Measurements from ENCODE around the gene ATP9A.
"Not testable (repeated sequence)": the region's sequence is repeated elsewhere in the genome, so short reads cannot be mapped to it uniquely, and the experiment has no call there.

The ATP9A gene

DNA sequence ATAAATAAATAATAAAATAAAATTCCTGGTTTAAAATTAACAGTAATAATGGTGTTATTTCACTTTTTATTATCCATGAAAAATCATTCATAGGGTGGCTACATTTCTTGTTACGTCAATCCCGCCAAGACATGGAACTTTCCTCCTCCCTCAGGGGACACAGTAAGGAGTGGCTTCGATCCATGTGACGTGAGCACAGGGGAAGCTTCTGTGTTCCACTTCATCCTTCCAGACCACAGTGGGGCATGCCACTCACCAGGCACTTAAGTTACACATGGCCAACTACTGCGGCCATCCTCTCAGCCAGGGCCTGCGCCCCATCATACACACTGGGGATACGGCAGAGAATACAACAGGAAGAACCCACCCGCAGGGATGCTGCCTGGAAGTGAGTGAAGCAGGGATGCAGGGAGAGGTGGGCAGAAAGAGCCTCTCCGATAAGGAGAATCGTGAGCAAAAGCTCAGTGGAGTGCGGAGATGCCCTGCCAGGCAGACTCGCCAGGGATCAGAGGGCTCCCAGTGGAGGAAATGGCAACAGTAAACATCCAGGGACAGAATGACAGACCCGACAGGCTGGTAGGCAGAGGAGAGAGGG is 75.3 kb downstream of the ATP9A start:
- DNase-seq (ENCODE audit: low spot score) = no peak

DNA sequence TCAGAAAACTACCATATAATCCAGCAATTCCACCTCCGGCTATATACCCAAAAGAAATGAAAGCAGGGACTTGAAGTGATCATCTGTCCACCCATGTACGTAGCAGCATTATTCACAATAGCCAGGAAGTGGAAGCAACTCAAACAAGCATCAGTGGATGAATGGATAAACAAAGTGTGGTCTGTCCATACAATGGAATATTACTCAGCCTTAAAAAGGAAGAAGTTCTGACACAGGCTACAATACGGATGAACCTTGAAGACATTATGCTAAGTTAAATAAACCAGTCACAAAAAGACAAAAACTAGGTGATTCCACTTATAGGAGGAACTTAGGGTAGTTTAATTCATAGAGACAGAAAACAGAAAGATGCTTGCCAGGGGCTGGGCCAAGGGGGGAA is 76.5 kb downstream of the ATP9A start:
- no peak for DNase-seq (ENCODE audit: low spot score)

DNA sequence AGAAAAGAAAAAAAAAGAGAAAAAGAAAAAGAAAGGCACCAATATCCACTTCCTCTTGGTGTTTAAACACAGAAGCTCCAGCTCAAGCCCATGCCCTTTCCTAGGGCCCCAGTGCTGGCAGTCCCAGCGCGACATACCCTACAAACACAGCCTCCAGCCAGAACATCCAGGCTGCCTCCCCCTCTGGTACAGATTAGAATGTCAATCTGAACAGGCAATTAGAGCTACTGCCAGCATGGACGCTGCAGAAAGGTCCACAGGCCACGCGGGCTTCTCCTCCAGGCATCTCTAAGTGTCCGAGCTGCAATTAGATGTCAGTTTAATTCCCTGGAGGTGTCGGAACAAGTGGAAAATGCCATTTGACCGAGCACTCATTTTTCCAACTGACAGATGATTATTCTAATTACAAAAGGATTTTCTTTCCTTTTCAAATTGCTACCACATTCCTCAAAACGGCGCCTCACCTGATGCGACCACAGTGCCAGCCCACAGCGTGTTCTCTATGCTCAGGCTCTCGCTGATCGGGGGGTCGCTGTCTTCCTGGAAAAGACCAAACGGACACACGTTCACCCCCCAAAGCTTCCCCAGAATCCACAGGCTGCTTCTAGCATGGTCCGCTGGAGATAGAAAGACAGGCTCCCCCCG is 79.5 kb downstream of the ATP9A start:
- DNase-seq (ENCODE audit: low spot score) = no peak

DNA sequence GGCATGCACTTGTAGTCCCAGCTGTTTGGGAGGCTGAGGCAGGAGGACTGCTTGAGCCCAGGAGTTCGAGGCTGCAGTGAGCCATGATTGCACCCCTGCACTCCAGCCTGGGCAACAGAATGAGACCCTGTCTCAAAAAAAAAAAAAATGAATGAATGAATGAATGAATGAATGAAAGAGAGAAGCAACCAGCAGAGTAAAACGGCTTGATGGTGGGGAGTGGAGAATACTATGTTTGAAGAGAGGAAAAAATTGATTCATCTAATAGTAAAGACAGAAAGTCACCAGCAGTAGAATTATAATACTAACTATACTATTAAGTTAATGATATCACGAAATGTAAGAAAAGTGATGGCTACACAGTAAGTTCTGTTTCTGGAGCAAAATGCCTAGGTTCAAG is 80.6 kb downstream of the ATP9A start:
- no peak for DNase-seq (ENCODE audit: low spot score)

DNA sequence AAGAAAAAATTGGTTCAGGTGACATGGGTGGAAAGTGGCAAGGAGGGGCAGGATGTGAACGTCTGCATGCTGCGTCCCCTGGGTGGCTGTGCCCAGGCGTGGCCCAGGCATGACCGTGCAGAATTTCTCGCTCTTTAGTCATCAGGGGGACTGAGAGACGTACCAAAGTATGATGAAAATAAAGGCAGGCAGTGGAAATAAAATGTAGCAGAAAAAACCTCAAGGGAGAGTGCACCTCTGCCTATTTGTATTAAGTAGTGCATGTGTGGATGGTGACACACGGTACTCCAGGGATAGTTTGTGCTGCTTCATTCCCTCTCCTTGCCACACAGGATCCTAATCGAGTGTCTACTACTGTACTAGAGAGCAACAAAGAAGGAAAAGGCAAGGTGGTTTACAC is 81.1 kb downstream of the ATP9A start:
- no peak for DNase-seq (ENCODE audit: low spot score)

DNA sequence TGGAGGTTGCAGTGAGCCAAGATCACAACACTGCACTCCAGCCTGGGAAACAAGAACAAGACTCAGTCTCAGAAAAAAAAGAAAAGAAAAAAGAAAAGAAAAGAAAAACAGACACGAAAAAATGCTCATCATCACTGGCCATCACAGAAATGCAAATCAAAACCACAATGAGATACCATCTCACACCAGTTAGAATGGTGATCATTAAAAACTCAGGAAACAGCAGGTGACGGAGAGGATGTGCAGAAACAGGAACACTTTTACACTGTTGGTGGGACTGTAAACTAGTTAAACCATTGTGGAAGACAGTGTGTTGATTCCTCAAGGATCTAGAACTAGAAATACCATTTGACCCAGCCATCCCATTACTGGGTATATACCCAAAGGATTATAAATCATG is 82.7 kb downstream of the ATP9A start:
- not testable (repeated sequence) for DNase-seq (ENCODE audit: low spot score)

DNA sequence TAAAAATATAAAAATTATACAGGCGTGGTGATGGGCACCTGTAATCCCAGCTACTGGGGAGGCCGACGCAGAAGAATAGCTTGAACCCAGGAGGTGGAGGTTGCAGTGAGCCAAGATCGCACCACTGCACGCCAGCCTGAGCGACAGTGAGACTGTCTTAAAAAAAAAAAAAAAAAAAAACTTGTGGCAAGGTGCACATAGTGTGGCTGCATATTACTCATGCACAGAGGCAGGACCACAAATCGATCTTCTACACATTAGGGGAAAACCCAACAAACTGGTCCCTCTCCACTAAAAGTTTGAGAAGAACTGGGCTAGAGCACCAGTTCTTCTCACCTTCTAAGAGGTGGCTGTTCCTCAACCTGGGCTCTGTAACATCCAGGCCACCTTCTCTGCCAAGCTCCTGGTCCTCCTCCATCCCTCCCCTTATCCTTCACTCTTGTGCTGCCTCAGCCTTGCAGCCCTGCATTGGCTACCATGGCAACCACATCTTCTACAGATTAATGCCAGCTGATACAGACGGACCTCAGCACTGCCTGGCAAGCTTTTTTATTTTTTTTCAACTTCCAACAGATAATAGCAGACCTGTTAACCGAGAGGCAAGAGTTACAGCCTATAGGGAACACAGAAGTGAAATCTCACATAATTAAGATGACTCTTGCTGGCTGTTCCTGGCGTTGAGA is 88.0 kb downstream of the ATP9A start:
- DNase-seq (ENCODE audit: low spot score) = no peak

DNA sequence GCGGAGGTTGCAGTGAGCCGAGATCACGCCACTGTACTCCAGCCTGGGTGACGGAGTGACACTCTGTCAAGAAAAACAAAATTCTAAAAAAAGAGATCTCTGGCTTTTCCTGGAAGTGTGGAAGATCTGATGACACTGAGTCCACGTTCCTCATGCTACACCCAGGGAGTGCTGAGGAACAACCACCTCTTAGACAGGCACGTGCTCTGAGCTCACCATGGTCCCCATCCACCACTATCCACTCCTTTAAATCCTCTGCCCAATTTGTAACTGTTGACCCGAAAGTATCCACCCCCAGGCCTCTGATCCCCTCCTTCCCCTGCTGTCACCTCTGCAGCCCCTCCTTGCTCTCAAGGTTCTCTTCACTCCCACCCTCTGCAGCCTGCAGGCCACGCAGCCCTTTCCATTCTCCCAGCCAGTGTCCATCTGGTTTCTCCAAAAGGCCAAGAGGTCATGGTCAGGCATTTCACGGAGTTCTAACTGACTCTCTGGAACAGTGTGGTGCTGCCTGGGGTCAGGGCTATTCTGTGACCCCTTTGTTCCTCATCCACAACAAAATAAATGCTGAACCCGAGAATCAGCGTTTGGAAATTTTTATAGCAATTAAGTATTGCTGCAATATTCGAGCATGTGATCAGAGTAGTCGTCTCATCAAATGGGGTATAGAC is 88.8 kb downstream of the ATP9A start:
- DNase-seq (ENCODE audit: low spot score) = no peak

DNA sequence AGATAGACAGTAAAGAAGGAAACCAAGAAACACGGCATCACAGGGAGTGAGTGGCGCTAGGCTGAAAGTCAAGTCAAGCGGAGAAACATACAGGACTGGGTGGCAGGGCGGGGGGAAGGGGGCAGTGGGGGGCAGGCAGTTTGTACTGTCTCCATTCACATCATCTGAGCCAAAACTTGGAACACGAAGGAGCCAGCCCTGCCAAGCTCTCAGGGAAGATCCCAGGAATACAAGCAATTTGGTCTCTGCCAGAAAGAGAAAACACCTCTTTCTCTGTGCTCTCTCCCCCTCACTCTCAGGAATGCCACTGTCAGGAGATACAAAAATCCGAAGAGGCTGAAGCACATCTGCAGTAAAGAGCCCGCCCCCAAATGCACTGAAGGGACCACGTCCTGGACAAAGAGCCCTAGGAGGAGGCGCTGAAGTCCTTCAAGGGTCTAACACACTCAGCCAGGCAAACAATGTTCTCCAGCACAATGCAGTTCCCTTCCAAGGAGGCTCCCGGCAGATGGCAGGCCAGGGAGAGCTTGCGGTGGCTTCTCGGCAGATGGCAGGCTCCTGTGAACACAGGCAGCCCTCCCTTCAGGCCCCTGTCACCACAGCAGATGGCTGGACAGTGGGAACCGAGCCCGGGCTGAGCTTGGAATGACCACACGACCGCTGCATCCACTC is 90.0 kb downstream of the ATP9A start:
- peak; percentile 78 for DNase-seq (ENCODE audit: low spot score)

DNA sequence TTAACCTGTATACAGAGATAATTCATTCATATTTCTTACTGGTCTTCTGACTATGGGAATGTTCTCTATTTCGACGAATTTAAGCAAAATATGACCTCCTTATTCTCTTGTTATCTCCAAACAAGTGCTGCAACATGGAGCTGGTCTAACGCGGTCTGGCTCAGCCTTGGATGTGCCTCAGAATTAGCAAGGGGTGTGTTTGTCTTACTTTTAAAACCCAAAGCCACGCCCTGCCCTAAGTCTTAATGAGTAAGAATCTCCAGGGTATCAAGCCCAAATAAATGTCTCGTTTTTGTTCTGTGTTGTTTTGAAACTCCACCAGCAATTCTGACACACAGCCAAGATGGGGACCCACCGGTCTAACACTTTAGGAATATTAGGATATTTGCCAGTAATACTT is 99.2 kb downstream of the ATP9A start:
- no peak for DNase-seq (ENCODE audit: low spot score)

DNA sequence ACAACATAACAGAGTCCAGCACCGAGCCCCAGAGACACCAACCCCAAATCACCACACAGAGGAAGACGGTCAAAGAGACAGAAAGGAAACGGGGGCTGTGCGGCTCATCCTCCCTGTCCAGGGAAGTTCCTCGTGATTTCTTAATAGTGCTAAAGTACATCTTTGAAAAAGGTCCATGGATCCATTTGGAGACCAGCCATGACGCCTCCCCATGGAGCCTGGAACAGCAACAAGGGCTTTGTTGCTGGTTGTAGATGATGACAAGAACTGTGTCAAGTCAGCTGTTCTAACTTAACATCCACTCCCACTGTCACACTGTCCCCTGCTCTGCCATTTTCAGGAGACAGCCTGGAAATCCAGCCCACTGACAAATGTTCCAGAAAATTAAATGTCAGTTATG is 99.7 kb downstream of the ATP9A start:
- DNase-seq (ENCODE audit: low spot score) = no peak

DNA sequence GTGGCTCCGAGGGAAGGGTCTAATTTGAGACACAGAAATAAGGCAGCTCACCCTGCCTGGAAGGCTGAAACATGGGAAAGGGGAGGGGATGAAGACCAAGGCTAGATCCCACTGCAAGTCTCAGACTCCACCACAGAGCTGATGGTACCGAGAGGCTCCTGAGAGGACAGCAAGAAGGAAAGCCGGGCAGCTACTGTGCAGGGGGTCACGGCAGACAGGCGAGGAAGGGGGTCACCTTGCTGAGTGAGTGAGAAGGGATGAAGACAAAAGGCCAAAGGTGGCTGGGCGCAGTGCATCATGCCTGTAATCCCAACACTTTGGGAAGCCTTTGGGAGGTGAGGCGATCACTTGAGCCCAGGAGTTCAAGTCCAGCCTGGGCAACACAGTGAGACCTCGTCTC is 100.7 kb downstream of the ATP9A start:
- DNase-seq (ENCODE audit: low spot score) = no peak

DNA sequence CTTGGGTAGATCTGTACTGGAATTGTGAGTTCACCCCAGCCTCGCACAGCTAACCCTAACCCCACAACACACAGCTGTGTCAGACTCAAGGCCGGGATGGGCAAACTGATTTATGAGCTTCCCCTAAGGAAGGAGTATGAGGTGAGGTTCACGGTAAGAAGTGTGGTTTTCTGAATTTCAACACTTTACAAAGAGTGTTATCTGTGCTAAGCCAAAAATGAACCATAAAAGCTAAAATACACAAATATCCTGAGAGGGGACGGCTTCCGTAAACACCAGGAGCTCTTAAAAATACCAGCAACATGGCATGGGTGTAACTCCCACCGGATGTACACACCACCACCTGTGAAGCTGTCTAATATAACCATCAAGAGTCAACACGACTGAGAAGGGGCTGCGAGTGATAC is 101.2 kb downstream of the ATP9A start:
- DNase-seq (ENCODE audit: low spot score) = no peak

DNA sequence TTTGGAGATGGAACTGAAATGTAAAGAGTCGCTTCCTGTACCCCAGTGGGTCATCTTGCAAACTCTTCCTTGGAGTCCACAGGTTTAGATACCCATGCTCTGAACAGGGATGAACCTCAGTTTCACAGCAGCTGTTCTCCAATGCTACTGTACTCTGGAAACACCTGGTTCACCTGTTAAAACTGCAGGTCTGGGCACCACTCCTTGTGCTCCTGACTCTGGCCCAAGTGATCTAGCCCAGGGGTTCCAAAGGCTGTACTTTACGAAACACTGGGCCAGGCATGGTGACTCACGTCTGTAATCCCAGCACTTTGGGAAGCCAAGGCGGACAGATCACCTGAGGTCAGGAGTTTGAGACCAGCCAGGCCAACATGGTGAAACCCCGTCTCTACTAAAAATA is 102.1 kb downstream of the ATP9A start:
- no peak for DNase-seq (ENCODE audit: low spot score)

DNA sequence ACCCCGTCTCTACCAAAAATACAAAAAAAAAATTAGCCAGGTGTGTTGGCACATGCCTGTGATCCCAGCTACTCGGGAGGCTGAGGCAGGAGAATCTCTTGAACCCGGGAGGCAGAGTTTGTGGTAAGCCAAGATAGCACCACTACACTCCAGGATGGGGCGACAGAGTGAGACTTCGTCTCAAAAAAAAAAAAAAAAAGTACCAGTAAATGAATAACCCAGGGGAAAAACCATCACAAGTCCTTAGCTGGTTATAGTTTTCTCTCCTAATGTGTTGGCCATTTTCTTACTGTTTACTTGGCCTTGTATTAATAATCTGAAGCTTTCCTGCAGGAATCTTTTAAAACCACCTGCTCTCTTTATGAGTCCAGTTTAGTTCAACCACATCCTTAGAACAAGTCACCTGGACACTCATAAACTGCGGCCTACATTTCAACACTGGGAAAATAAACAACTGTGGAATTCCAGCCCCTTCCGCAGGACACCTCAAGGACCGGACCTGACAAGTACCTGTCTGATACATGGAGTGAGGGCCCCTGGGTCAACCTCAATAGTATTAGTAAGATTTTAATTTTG is 102.6 kb downstream of the ATP9A start:
- no peak for DNase-seq (ENCODE audit: low spot score)

DNA sequence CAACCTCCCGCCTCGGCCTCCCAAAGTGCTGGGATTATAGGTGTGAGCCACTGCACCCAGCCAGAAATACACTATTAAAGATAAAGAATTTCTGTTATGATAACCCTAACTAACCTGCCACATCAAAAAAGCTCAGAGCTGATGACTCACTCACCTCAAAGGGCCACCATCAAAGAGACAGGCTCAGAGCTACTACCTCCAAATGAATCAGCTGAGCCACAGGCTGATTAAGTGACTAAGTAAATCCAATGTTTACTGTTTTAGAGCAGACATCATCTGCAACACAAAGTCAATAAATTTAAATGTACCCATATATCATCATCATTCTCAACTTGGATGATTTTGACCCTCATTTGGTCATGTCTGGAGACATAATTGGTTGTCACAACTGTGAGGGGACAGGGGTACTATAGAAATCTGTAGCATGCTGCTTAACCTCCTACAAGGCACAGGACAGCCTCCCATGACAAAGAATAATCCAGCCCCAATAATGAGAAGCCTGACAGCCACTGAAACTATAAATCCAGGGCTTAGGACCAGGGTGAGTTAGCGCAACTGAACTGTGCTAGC is 106.5 kb downstream of the ATP9A start:
- no peak for DNase-seq (ENCODE audit: low spot score)

DNA sequence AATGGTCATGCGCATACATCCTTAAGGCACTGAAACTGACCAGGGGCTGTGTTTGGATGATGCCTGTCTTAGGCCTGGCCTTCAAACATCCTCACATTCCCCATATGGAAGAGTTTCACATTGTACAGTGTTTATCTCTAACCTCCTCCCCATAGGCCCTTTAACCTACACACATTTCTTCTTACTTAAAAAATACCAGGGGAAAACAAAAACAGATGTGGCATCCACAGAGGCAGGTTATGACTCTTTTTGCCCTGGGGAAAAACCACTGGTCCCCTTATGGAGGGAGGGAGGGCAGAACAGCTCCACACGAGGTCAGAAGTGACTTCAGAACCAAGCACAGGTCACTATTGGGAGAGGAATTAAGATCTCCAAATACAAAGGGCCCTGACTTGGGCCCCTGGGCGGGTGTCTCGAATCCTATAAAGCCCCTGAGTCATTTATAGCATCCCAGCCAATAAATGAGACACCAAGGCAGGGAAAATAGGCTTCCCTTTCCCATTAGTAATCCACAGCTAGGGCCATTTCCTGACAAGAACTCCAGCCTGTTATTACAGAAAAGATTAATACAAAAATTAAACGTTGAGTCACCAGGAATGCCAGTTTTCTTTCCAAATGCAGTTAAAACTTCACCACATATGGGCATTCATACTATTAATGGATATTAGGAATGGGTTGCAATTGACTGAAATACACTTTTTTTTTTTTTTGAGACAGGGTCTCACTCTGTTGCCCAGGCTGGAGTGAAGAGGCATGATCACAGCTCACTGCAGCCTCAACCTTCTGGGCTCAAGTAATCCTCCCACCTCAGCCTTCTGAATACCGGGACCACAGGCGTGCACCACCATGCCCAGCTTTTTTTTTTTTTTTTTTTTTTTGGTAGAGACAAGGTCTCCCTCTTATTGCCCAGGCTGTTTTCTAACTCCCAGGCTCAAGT is 107.2 kb downstream of the ATP9A start:
- no peak for DNase-seq (ENCODE audit: low spot score)

DNA sequence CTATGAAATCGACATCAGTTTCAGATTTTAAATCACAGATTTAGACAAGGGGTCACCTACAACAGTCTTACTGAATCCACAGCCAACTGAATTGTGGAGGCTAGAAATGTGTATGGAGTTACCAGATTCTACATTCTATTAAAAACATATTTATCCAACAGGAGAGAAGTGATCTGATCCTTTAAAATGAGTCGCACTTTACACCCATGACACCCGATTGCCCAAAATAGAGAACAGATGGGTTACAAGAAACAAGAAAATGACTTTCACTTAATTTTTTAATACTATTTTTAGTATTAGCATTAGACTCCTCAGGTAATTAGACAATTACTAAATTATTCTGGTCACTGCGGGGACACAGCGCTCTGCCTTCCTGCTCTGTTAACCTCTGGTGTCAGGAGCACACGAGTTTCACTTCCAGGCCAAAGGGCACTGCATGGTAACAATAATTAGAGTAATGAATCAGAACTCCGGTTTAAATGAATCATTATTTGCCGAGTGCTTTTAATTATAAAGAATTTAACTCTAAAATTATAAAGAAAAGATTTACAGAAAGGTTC is 108.6 kb downstream of the ATP9A start:
- no peak for DNase-seq (ENCODE audit: low spot score)

DNA sequence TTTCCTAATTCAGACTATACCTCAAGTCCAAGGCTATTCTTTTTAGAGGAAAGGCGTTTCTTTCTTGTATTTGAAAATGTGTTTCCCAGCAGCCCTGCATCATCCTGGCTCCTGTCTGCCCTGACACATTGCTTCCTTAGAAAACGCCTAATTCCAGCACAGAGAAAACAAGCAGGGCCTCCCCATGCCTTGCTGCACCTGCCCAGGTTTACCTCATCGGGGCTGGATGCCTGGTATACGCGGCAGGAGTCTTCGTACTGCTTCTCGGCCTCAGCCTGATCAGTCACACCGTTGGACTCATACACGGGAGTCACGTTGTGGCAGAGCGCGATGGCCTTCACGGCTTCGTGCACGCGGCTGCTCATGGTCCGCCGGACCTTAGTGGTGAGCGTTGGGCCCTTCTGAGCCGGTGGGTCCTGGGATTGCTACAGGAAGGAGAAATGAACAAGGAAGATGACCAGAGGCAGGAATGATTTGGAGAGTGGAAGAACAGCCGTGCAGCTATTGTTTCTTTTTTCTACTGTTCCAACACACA is 111.4 kb downstream of the ATP9A start:
- DNase-seq (ENCODE audit: low spot score) = no peak

DNA sequence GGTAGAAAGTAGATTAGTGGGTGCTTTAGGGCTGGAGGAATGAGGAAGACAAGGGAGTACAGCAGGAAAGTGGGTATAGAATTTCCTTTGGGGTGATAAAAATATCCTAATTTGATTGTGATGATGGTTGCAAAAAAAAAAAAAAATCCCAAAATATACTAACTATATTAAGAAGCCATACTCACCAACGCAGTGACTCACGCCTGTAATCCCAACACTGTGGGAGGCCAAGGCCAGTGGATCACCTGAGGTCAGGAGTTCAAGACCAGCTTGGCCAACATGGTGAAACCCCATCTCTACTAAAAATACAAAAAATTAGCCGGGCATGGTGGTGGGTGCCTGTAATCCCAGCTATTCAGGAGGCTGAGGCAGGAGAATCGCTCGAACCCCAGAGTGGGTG is 112.1 kb downstream of the ATP9A start:
- DNase-seq (ENCODE audit: low spot score) = not testable (repeated sequence)

Data from D341Med (cell line).